Mucosa of descending colon (tissue), 3 donors: Measurements from ENCODE around the gene COL18A1. TPM values are rescaled to one million over a fixed set of nuclear protein-coding genes. Genes with fewer than 3 reads are reported as not detected.

Experiments used
- ATAC-seq: fragments of 200-7000 bp; cut with Tn5 transposase; one replicate; pipeline ENCODE4 v1.9.1; 2020; ENCODE audit warnings: mild to moderate bottlenecking, moderate library complexity
- DNase-seq, 3 donors: peaks; one replicate each; pipeline ENCODE4 v3.0.0-alpha.2; 2020
- H3K36me3 ChIP-seq: fragments of 200-600 bp; one replicate; pipeline ENCODE4 v1.8.0; 2021; ENCODE audit warnings: low read depth, mild to moderate bottlenecking
- H3K4me1 ChIP-seq: fragments of 200-600 bp; one replicate; pipeline ENCODE4 v1.8.0; 2021; ENCODE audit warnings: low read depth, mild to moderate bottlenecking
- H3K4me3 ChIP-seq: fragments of 200-600 bp; one replicate; pipeline ENCODE4 v1.8.0; 2021; ENCODE audit warnings: mild to moderate bottlenecking
- H3K9me3 ChIP-seq: fragments of 200-600 bp; one replicate; pipeline ENCODE4 v1.8.0; 2021; ENCODE audit warnings: mild to moderate bottlenecking
- CTCF ChIP-seq: fragments of 200-600 bp; IDR thresholded peaks from one replicate; pipeline ENCODE4 v1.8.0; 2022; ENCODE audit warnings: antibody characterized with exemption, mild to moderate bottlenecking
- intact Hi-C, 2 donors: fragments of 100-400 bp; cut with DNase I in 1 of 2; cut with micrococcal nuclease in 1 of 2; formaldehyde crosslinking; loops; one replicate each; pipeline versions ENCODE4 v1.11.0 to v1.11.1; 2022; cut with DNase I, micrococcal nuclease
- total RNA-seq, 3 donors: library from RNA; stranded (reverse); fragmentation: NEBNext Ultra II Directional in 2 of 3; extraction: Animal tissue kit (Norgen Biotek cat#: 25700) in 2 of 3; gene quantifications; one replicate each; pipeline versions ENCODE4 v1.2.1 to v1.2.4, GENCODE V29; 2021 to 2023
- donor health status: DM: no; HTN: no; CAD: no; lungs with moderate emphysema.
- donor health status: DM: no; HTN: no; CAD: no.
- donor health status: DM: no; HTN: yes; CAD: no.

COL18A1 gene
- total RNA-seq, 3 donors from 2014 or later: 4.6 to 46.9 (median 21.3) TPM

GRCh38 chr21:45387506-45387905 is 17.5 kb upstream of the COL18A1 start:
- intact Hi-C loops: no loop called here
- Histone ChIP-seq H3K4me1 (no peaks in the 10 kb centered on the region), H3K36me3 (no peaks in the 10 kb centered on the region), H3K4me3 (no peak overlapping the region), H3K9me3 (no peaks in the 10 kb centered on the region)
- DNase-seq: peak in 1 of 3 donors; percentile 11
- TF ChIP-seq CTCF: no peak
- ATAC-seq: no peak

DNA sequence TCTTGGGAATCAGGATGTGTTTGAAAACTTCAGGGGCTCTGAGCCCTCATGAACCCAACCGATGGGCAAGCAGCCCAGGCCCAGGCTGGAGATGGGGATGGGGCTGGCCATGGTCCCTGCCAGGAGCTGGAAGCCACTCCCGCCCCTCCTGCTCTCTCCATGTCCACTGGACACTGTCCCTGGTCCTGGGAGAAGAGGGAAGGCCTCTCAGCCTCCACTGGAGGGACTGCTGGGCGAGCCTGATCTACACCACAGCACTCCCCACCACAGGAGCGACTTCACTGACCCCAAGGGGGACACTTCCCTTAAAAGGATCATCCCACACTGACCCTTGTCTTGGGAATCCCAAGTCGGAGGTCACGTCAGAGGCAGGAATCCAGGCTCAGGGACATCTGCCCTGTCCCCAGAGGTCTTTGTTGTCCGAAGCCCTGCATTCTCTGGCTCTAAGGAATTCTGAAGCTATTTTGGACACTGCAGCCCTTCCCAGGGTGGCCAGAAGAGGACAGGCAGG is 16.9 kb upstream of the COL18A1 start:
- Histone ChIP-seq H3K9me3 (no peaks in the 10 kb centered on the region), H3K36me3 (no peaks in the 10 kb centered on the region), H3K4me1 (no peaks in the 10 kb centered on the region), H3K4me3 (no peak overlapping the region)
- no peak for TF ChIP-seq CTCF
- intact Hi-C loops: no loop called here
- DNase-seq: peak in 1 of 3 donors; percentile 24
- ATAC-seq: no peak

- Histone ChIP-seq H3K9me3 (no peaks in the 10 kb centered on the region), H3K36me3 (no peaks in the 10 kb centered on the region), H3K4me1 (no peaks in the 10 kb centered on the region), H3K4me3 (no peak overlapping the region)
- ATAC-seq: no peak
- DNase-seq: peak in 1 of 3 donors; percentile 23
- TF ChIP-seq CTCF: no peak
- intact Hi-C loops: no loop called here
These were observed 16.2 kb upstream of the COL18A1 start for GRCh38 chr21:45388611-45389296.

- H3K4me1 ChIP-seq: no peaks in the 10 kb centered on the region
- no peak for TF ChIP-seq CTCF
- peak in 2 of 3 donors; percentile 15 to 37 for DNase-seq
- intact Hi-C loops: no loop called here
- H3K9me3 ChIP-seq: no peaks in the 10 kb centered on the region
- no peaks in the 10 kb centered on the region for H3K36me3 ChIP-seq
- H3K4me3 ChIP-seq: no peak overlapping the region
- no peak for ATAC-seq
These were observed 14.7 kb upstream of the COL18A1 start for GRCh38 chr21:45390121-45390751.

- intact Hi-C loops: no loop called here
These were observed 13.9 kb upstream of the COL18A1 start for GRCh38 chr21:45390831-45391742.

More at GRCh38 chr21:45390831-45391742, 13.9 kb upstream of the COL18A1 start:
- Histone ChIP-seq H3K36me3 (no peaks in the 10 kb centered on the region), H3K4me3 (no peak overlapping the region), H3K9me3 (no peaks in the 10 kb centered on the region), H3K4me1 (no peaks in the 10 kb centered on the region)
- DNase-seq (peak in 2 of 3 donors; percentile 1 to 19), ATAC-seq (no peak)
- no peak for TF ChIP-seq CTCF
